Left ventricle myocardium inferior (tissue), 1 donor: Measurements from ENCODE around the gene OOEP. TPM values are rescaled to one million over a fixed set of nuclear protein-coding genes. Genes with fewer than 3 reads are reported as not detected.

Source experiments
- DNase-seq: peaks from one replicate; pipeline ENCODE4 v3.0.0-alpha.2; 2020
- H3K27ac ChIP-seq: fragments of 200-600 bp; replicated peaks from 2 replicates; pipeline ENCODE4 v1.8.0; 2021
- H3K27me3 ChIP-seq: fragments of 200-600 bp; 2 replicates; pipeline ENCODE4 v1.8.0; 2021; ENCODE audit warnings: low read depth
- H3K36me3 ChIP-seq: fragments of 200-600 bp; 2 replicates; pipeline ENCODE4 v1.8.0; 2021
- H3K4me1 ChIP-seq: fragments of 200-600 bp; 2 replicates; pipeline ENCODE4 v1.8.0; 2021
- H3K4me3 ChIP-seq: fragments of 200-600 bp; 2 replicates; pipeline ENCODE4 v1.8.0; 2021; ENCODE audit warnings: mild to moderate bottlenecking, moderate library complexity
- H3K9me3 ChIP-seq: fragments of 200-600 bp; replicated peaks from 2 replicates; pipeline ENCODE4 v1.8.0; 2021
- CTCF ChIP-seq: fragments of 200-600 bp; IDR thresholded peaks from 2 replicates; pipeline ENCODE4 v1.8.0; 2021; ENCODE audit warnings: antibody characterized with exemption, mild to moderate bottlenecking, borderline replicate concordance
- intact Hi-C: fragments of 100-400 bp; cut with micrococcal nuclease; formaldehyde crosslinking; loops from one replicate; pipeline ENCODE4 v1.11.0; 2022
- total RNA-seq: library from RNA; stranded (reverse); fragmentation: NEBNext Ultra II Directional; extraction: Animal tissue kit (Norgen Biotek cat#: 25700); gene quantifications from one replicate; pipeline ENCODE4 v1.2.1, GENCODE V29; 2021
- donor health status: DM: no; HTN: yes; CAD: no; lungs with severe emphysema.

Gene OOEP
- total RNA-seq, 1 donor from 2014 or later, result not detected

- Histone ChIP-seq H3K27me3 (peaks cover 82% of the 10 kb centered on the region), H3K36me3 (no peaks in the 10 kb centered on the region), H3K9me3 (no peaks in the 10 kb centered on the region), H3K4me3 (no peak overlapping the region), H3K27ac (no peak overlapping the region), H3K4me1 (no peaks in the 10 kb centered on the region)
- no peak for TF ChIP-seq CTCF
- intact Hi-C loops, result no loop called here
- DNase-seq, result no peak
Observed at GRCh38 chr6:73349311-73349710, 20.4 kb downstream of the OOEP start.

- intact Hi-C loops, result no loop called here
- H3K4me3 ChIP-seq, result no peak overlapping the region
Observed at GRCh38 chr6:73348550-73349204, 21.0 kb downstream of the OOEP start.

GRCh38 chr6:73343164-73343563 lies 26.5 kb downstream of the OOEP start:
- intact Hi-C loops, result no loop called here
- Histone ChIP-seq H3K4me1 (no peaks in the 10 kb centered on the region), H3K36me3 (no peaks in the 10 kb centered on the region), H3K27me3 (peaks cover 24% of the 10 kb centered on the region), H3K27ac (no peak overlapping the region), H3K9me3 (no peaks in the 10 kb centered on the region), H3K4me3 (no peak overlapping the region)
- DNase-seq, result no peak
- no peak for TF ChIP-seq CTCF

More at GRCh38 chr6:73348550-73349204, 21.0 kb downstream of the OOEP start:
- TF ChIP-seq CTCF, result no peak
- Histone ChIP-seq H3K27me3 (peaks cover 75% of the 10 kb centered on the region), H3K4me1 (no peaks in the 10 kb centered on the region), H3K27ac (no peak overlapping the region), H3K9me3 (no peaks in the 10 kb centered on the region), H3K36me3 (no peaks in the 10 kb centered on the region)
- DNase-seq, result no peak

GRCh38 chr6:73342174-73342573 lies 27.5 kb downstream of the OOEP start:
- peaks cover 14% of the 10 kb centered on the region for H3K27me3 ChIP-seq
- no peaks in the 10 kb centered on the region for H3K4me1 ChIP-seq
- H3K36me3 ChIP-seq, result no peaks in the 10 kb centered on the region
- intact Hi-C loops, result no loop called here
- H3K4me3 ChIP-seq, result no peak overlapping the region
- no peak overlapping the region for H3K27ac ChIP-seq
- no peak for DNase-seq
- TF ChIP-seq CTCF, result no peak
- no peaks in the 10 kb centered on the region for H3K9me3 ChIP-seq

- H3K27ac ChIP-seq, result no peak overlapping the region
- no peaks in the 10 kb centered on the region for H3K9me3 ChIP-seq
- no peaks in the 10 kb centered on the region for H3K4me1 ChIP-seq
- DNase-seq, result no peak
- no peak for TF ChIP-seq CTCF
- H3K27me3 ChIP-seq, result peaks cover 6% of the 10 kb centered on the region
- H3K36me3 ChIP-seq, result no peaks in the 10 kb centered on the region
- no peak overlapping the region for H3K4me3 ChIP-seq
- intact Hi-C loops, result no loop called here
Observed at GRCh38 chr6:73341335-73341734, 28.4 kb downstream of the OOEP start.
